Erythroblast (primary cell): ENCODE data around the gene KIF19.
A peak's percentile ranks its signal among the peaks of the same experiment; 100 is the strongest.

Experiments
- DNase-seq, 2 experiments: peaks; one replicate each; lab custom pipeline; 2025; lab: John Stamatoyannopoulos, UW
- GATA1 ChIP-seq: IDR thresholded peaks from 2 replicates; pipeline ENCODE4 v1.6.1; 2011; ENCODE audit warnings: low read depth, mild to moderate bottlenecking, control low read depth, low read length, moderate library complexity
- POLR2A ChIP-seq: IDR thresholded peaks from 2 replicates; pipeline ENCODE4 v1.6.1; 2011; ENCODE audit warnings: mild to moderate bottlenecking, low read length

KIF19 gene

DNA sequence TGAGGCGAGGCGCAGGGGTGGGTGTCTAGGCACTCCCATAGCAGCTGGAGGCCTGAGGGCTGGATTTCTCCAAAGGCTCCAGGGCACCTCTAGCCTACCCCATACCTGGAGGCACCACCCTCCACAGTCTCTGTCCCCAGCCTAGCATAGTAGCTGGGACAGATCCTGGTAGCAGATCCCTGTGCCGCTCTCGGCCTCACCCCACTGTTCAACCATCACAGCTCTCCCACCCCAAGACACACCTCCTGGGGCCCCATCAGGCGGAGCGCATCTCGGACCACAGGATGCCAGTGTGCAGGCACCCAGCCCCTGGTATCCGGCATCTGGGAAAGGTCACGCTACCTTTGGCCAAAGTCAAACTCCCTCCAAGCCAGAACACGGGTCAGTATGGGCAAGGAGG, 28.5 kb downstream of the KIF19 start:
- DNase-seq, result no peak
- TF ChIP-seq POLR2A (no peak), GATA1 (no peak)

DNA sequence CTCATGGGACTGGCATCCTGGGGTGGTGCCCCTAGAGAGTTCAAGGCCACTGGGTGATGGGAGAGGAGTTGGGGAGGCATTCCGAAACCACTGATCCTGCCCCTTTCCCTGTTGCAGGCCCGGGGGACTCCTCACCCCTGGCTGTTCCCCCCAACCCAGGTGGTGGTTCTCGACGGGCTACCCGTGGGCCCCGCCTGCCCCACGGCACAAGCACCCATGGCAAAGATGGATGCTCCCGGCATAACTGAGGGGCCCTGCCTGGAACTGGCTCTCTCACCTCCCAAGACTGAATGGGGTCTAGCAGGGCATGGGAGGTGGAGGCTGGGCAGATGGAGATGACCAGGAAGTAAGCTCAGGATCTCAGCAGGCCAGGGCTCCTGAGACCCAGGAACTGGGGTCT, 29.0 kb downstream of the KIF19 start:
- TF ChIP-seq POLR2A (no peak), GATA1 (no peak)
- DNase-seq, result no peak

DNA sequence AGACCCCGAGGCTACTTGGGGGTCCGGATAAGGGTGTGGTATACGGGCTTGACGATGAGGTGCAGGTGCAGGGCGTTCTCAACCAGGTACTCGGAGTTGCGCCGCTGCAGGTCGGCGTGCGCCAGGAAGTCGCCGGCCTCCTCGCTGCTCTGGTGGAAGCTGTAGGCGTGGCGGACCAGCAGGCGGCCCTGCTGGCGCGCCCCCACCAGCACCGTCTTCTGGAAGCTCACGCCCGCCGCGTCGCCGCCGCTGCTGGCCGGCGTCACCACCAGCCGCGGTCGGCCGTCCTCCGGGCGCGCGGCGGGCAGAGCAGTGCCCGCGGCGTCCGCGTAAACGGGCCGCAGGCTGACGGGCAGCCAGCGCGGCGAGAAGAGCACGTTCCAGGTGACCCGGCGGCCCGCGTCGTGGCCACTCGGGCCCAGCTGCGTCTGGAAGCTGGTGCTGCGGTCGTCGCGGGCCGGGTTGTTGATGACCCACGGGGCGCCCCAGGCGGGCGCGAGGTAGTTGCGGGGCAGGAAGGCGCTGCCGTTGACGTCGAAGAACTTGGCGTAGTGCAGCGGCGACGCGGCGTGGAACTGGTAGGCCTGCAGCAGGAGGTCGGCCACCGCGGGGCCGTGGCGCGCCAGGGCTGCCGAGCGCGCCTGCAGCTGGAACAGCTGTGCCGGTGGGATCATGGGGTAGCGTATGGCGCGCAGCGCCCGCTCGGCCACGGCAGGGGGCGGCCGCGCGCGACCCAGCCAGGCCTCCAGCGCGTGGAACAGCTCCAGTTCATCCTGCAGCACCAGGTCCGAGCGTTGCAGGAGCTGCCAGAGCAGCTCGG, 30.8 kb downstream of the KIF19 start:
- TF ChIP-seq POLR2A, result no peak
- no peak for TF ChIP-seq GATA1

DNA sequence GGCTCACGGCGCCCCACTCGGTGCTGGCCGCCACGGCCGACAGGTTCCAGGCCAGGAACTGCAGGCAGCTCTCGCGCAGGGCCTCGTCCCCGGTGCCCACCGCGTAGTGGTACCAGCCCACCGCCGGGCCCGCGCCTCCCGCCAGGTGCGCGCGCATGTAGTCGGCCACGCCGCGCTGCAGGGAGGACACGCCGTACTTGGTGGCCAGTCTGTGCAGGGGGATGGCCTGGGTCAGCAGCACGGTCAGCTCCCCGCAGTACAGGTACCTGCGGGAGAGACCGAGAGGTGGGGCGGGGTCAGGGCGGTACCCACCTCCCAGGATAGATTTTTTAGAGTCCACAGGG, 31.4 kb downstream of the KIF19 start:
- DNase-seq, result no peak
- TF ChIP-seq POLR2A (no peak), GATA1 (no peak)

More for the DNA sequence above, 30.8 kb downstream of the KIF19 start:
- DNase-seq, result peak; percentile 22 to 34

DNA sequence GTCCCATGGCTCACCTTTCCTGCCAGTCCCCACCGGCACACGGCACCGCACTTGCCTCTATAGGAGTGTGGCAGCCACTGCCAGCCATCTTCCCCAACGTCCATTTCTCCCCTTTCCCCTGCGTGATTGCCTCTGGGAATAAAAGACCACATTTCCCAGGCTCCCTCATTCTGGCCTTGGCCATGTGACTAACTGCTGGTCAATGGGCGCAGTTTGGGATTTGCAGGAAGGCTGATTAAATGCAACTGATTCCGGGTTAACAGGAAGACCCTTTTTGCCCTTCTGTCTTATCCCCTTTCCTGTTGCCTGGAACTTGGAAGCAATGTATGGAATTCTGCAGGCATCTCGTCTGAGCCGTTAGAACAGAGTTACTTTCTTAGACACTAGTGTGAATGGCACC, 32.7 kb downstream of the KIF19 start:
- TF ChIP-seq POLR2A, result no peak
- DNase-seq, result no peak

DNA sequence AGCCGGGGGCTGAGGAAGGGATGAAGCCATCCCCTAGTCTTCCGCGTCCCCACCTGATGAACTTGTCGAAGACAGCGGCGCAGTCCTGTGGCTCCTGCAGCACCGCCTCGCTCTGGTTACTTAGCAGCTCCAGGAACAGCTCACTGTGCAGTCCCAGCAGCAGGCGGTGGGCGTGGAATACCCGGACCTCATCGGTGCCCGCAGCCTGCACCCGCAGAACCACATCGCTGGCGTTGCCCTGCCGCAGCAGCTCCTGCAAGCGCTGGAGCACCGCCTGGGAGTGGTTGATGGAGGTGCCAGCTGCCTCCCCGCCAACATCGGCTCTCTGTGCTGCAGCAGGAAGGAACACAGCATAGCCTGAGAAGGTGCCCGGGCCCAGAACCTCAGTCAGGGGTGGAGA, 33.9 kb downstream of the KIF19 start:
- no peak for DNase-seq
- TF ChIP-seq GATA1 (no peak), POLR2A (no peak)

DNA sequence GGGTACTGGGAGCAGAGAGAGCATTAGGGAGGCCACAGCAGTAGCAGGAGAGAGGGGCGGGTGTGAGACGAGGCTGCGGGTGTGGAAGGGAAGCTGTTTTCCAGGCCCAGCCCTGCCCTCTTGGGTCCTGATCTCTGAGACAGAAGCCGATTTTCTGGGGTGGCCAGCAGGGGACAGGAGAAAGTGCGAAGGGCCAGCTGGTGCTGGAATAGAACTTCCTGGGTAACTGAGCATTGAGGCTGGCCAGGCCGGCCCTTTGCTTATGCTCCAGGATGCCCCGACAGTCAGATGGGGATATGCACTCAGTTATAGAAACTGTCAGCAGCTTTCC, 34.8 kb downstream of the KIF19 start:
- no peak for TF ChIP-seq POLR2A
- TF ChIP-seq GATA1, result no peak
- DNase-seq, result no peak

DNA sequence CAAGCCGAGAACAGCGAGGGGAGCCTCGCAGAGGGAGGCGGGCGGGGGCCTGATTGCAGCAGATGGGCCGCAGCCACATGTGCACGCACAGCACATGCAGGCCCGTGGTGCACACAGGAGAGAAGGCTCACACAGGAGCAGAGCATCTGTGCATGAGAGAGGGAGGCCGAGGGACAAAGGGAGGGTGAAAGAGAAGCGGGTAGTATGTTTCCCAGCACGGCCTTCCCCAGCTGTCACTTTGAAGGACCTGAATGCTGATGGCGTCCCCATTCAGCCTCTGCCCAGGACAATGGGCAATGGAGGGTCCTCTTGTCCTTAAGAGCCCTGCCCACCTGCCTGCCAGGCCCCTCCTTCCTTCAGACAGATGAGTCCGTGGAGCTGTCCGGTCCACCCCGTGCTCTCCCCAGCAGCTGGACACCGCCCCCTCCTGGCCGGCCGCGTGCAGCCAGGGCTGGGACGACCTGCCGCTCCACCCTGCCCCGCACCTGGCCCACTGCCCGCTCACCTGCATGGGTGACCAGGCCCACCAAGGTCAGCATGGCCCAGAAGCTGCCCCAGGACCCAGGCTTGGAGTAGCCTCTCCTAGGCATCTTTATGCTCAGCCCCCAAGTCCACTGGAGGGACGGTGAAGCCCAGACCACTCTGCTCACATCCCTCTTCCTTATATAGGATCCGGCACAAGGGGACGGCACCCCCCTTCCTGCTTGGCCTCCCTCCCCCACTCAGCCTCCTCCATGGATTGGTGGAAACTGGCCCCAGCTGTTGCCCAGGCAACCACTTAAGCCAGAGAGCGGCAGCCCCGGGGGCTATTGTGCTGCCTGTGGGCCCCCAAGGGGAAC, 35.4 kb downstream of the KIF19 start, which contains the start of gene BTBD17:
Gene BTBD17 (minus strand): TSS at position 639 of the 839 bp plus-strand sequence. CDS start 49 bp downstream, at position 590.
- DNase-seq, result peak; percentile 52 to 72
- no peak for TF ChIP-seq GATA1
- no peak for TF ChIP-seq POLR2A

DNA sequence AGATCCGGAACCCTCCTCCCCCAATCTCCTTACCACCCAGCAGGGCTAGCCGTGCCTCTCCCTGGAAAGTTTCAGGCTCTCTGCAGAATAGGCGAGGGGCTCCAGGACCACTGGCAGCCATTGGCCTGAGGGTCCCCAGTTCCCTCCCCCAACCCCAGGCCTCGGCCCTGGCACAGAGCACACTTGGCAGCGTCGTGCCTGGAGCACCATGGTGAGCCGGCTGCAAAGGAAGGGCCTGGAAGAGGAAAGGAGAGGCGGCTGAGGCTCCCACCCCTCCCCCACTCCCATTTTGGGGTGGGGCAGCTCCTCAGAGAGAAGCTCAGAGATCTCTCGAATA, 36.0 kb downstream of the KIF19 start:
- TF ChIP-seq POLR2A (no peak), GATA1 (no peak)

DNA sequence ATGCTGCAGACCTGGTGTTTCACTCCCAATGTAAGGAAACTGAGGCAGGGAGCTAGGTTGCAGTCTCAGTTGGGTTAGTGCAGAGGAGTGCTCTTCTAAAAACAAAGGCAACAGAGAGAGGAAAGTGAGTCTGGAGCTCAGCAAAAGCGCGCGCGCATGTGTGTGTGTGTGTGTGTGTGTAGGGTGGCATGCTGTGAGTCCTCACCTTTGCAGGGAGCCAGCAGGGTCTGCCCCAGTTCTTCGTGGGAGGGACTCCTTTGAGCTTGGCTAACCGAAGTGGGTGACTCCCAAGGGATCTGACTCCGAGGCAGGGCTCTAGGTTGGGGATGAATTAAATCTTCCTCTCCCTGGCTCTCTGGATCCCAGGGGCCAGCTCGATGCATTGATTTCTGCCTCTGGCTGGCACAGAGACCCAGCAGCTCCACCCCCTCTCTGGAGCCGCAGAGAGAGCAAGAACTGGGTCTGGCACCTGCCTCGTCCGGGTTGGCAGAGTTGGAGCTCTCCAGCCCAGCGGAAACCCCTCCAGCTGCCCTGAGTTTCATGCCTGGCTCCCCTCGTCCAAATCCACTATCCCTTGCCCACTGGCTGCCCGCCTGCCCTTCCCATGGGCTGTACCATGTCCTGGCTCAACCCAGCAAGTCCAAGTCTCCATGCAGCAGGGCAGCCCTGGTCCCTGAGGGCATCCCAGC, 36.9 kb downstream of the KIF19 start:
- DNase-seq, result no peak
- no peak for TF ChIP-seq POLR2A
- no peak for TF ChIP-seq GATA1

More for the DNA sequence above, 36.0 kb downstream of the KIF19 start:
- no peak for DNase-seq

DNA sequence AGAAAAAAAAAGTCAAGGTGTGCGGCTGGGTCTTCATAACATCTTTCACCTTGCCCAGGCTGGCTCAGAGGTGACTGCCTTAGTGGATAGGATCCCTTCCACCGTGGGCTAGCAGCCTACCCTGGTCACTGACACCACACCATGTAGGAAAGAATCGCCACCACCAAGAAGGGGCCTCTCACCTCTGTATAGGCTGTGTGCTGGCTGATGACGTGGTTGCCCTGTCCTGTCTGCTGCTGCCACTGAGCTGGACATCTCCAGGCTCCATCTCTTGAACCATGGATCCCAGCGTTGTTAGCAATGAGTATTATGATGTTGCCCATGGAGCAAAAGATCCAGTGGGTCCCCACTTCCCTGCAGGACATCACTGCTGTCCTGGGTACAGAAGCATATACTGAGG, 41.2 kb downstream of the KIF19 start, which contains the start of gene GPR142:
Gene GPR142 (plus strand): TSS at position 301 of the 400 bp plus-strand sequence. CDS start 2,035 bp downstream, outside the sequence.
- DNase-seq, result no peak
- no peak for TF ChIP-seq GATA1
- no peak for TF ChIP-seq POLR2A

DNA sequence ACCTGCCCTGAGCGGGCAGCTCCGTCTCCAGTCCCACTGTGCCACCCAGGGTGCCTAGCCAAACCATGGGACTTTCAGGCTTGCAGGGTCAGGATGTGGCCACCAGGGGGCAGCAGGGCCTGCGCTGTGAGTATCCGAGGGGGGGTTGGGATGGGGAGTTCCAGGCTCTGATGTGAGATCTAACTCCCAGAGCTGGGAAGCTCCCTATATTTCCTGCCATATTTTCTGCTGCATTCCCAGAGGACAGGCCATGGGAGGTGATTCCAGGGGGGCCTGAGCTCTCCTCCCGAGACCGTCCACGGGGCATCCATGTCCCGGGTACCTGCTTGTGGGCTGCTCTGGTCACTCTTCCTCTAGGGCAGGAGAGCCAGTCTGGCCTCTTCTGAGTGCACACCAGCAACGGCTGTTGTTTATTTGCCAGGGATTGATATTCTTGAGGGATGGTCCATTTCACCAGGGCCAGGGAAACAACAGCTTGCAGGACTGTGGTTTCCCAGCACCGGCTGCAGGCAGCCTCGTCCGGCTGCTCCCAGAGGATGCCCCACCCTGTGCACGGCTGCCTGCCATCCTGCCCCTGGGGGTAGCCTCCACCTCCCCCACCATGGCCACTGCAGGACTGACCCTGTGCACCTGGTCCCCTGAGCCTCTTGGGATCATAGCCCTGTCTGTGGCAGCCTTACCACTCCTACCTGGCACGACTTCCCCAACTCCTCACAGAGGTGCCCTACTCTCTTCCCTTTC, 42.5 kb downstream of the KIF19 start:
- TF ChIP-seq GATA1 (no peak), POLR2A (no peak)
- DNase-seq, result peak; percentile 51 to 77

DNA sequence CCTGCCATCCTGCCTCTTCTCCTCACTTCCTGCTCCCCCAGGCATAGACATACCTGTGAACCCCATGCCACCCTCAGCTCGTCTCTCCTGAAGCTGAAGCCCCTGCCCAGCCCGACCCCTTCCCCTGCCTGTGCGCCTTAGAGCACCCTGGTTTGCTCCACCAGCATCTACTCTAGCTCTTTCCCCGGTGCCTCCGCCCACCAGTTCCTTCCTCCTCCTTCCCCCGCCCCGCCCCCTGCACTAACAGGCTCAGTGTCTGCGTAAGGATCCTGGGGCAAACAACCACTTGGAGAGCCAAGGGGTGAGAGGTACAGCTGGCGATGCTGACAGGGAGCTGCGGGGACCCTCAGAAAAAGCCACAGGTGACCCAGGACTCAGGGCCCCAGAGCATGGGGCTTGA, 43.2 kb downstream of the KIF19 start:
- no peak for DNase-seq
- TF ChIP-seq POLR2A (no peak), GATA1 (no peak)
